AG04450 (cell line): Measurements from ENCODE around the gene DHRS3. TPM values are rescaled to one million over a fixed set of nuclear protein-coding genes. Genes with fewer than 3 reads are reported as not detected.

Source experiments
- CTCF ChIA-PET: fragments of 300-600, 350-600 bp; formaldehyde crosslinking; extraction: SDS; loops from one replicate; lab custom pipeline; 2022; ENCODE audit warnings: antibody characterized with exemption, inconsistent platforms; lab: Charles Lee
- POLR2A ChIA-PET: fragments of 350-600 bp; formaldehyde crosslinking; extraction: SDS; loops from one replicate; lab custom pipeline; 2021; ENCODE audit warnings: antibody characterized with exemption, inconsistent platforms; lab: Yijun Ruan, JAX
- DNase-seq: peaks from one replicate; pipeline ENCODE4 v3.0.0-alpha.2; 2011; ENCODE audit warnings: low read depth, low spot score
- H3K27ac ChIP-seq: one replicate; pipeline ENCODE4 v1.5.1; 2012; ENCODE audit warnings: low read depth, low read length, control low read depth
- H3K27me3 ChIP-seq: one replicate; pipeline ENCODE4 v1.6.0; 2012; ENCODE audit warnings: low read length; ENCODE audit not compliant: control insufficient read depth, insufficient read depth
- H3K4me3 ChIP-seq: 2 replicates; pipeline ENCODE4 v1.5.1; 2011; ENCODE audit warnings: mild to moderate bottlenecking, low read depth, low read length, control low read depth
- H3K9me3 ChIP-seq: 2 replicates; pipeline ENCODE4 v1.5.1; 2012; ENCODE audit warnings: low read length; ENCODE audit not compliant: control insufficient read depth, insufficient read depth
- CTCF ChIP-seq: IDR thresholded peaks from 2 replicates; pipeline ENCODE4 v1.5.1; 2011; ENCODE audit warnings: low read depth, low read length, control low read depth, inconsistent platforms
- polyA plus RNA-seq: library from polyadenylated mRNA; depleted of rRNA; stranded (reverse); fragments of >200 nt; gene quantifications from 2 replicates; pipeline ENCODE4 v1.2.3, GENCODE V29; 2011

Gene DHRS3
- polyA plus RNA-seq, 1 experiment: 42.3 TPM

DNA sequence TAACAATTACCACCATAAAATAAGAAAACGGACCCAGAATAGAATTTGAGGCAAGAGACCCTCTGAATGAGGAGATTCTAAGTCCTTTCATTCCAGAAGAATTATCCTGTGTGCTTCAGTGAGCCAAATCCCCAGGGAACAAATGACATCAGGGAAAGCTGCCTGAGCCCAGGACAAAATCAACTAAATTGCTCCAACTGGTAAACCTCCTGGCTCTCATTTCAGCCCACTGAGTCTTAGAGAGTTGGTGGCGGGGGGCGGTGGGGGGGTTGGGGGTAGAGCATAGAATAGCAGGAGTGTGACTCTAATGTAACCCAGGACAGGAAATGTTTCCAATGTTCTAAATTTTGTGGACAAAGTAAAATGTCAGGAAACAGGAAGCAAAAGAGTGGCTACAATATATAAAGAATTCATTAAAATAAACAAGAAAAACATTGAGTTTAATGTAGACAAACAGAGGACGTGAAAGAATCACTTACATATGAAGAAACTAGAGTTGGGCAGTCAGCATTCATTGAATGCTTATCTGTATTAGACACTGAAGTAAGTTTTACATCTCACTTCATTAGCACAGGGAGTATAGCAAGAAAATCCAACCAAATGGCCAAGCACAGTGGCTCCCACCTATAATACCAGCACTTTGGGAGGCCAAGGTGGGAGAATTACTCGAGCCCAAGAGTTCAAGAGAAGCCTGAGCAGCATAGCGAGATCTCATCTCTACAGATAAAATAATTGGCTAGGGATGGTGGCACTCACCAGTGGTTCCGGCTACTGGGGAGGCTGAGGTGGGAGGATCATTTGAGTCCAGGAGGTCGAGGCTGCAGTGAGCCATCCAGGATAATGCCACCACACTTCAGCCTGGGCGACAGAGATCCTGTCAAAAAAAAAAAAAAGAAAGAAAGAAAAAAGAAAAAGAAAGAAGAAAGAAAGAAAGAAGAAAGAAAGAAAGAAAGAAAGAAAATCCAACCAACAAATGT lies 75.1 kb downstream of the DHRS3 start:
- TF ChIP-seq CTCF: no peak
- H3K27me3 ChIP-seq: no peaks in the 10 kb centered on the region
- no peak for DNase-seq
- POLR2A ChIA-PET: interaction anchor here (1.2 kb wide), 1 partner anchor 54 kb away, joined by 3 read pairs; no protein-coding TSS in a partner anchor
- no peak overlapping the region for H3K4me3 ChIP-seq
- H3K27ac ChIP-seq: no peak overlapping the region
- peaks cover 5% of the 10 kb centered on the region for H3K9me3 ChIP-seq
- CTCF ChIA-PET: no interaction called here

DNA sequence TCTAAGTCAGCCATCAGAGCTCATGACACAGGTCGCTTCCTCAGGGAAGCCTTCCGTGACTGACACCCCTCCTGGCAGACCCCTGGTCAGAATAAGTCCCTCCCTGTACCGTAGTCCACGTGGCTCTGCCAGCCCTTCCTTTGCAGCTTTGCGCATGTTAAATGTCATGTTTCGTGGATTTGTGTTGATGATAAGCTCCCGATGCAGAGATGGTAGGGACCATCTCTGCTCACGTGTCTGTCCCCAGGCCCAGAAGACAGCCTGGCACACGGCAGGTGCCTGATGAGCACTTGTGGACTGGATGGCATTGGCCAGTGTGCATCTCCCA lies 75.9 kb downstream of the DHRS3 start:
- CTCF ChIA-PET: interaction anchor here (0.5 kb wide), 1 partner anchor 137 kb away, joined by 3 read pairs; no protein-coding TSS in a partner anchor
- no peak for DNase-seq
- H3K9me3 ChIP-seq: peaks cover 5% of the 10 kb centered on the region
- H3K4me3 ChIP-seq: no peak overlapping the region
- TF ChIP-seq CTCF: no peak
- POLR2A ChIA-PET: interaction anchor here (0.8 to 1.2 kb wide), 3 partner anchors 14 to 100 kb away, joined by 3 to 5 read pairs (median 3); no protein-coding TSS in a partner anchor
- H3K27ac ChIP-seq: no peak overlapping the region
- no peaks in the 10 kb centered on the region for H3K27me3 ChIP-seq

- POLR2A ChIA-PET: interaction anchor here (0.8 to 2.5 kb wide), 6 partner anchors 8 to 100 kb away, joined by 3 to 11 read pairs (median 4); no protein-coding TSS in a partner anchor
- CTCF ChIA-PET: interaction anchor here (0.5 kb wide), 1 partner anchor 137 kb away, joined by 3 read pairs; no protein-coding TSS in a partner anchor
Observed at GRCh38 chr1:12541274-12542137, 76.5 kb downstream of the DHRS3 start.

GRCh38 chr1:12540580-12541273 lies 77.3 kb downstream of the DHRS3 start:
- no peaks in the 10 kb centered on the region for H3K27me3 ChIP-seq
- ChIA-PET CTCF (interaction anchor here (1.1 kb wide), 1 partner anchor 133 kb away, joined by 3 read pairs; no protein-coding TSS in a partner anchor), POLR2A (interaction anchor here (0.6 to 2.5 kb wide), 9 partner anchors 9 to 78 kb away, joined by 3 to 11 read pairs (median 5); partner anchors contain the start of gene DHRS3)
- no peak for DNase-seq
- peak overlapping the region; percentile 75 for H3K27ac ChIP-seq
- TF ChIP-seq CTCF: no peak
- H3K9me3 ChIP-seq: peaks cover 5% of the 10 kb centered on the region
- no peak overlapping the region for H3K4me3 ChIP-seq

More at GRCh38 chr1:12541274-12542137, 76.5 kb downstream of the DHRS3 start:
- Histone ChIP-seq H3K4me3 (no peak overlapping the region), H3K27me3 (no peaks in the 10 kb centered on the region), H3K27ac (no peak overlapping the region), H3K9me3 (peaks cover 5% of the 10 kb centered on the region)
- no peak for TF ChIP-seq CTCF
- DNase-seq: no peak
